Activated naive CD8-positive, alpha-beta T cell treated with anti-CD3 and anti-CD28 coated beads, Interleukin-2, amount 50 U/mL, for 16 hours (primary cell): ENCODE measurements around the gene PEG3.
"Not testable (repeated sequence)": the region's sequence is repeated elsewhere in the genome, so short reads cannot be mapped to it uniquely, and the experiment has no call there.

Experiments
- DNase-seq: peaks from one replicate; pipeline ENCODE4 v3.0.0-alpha.2; 2020; ENCODE audit warnings: low read depth, low spot score

PEG3 gene

GRCh38 chr19:56840451-56841192, at the start of gene PEG3, which contains the start of gene ZIM2:
TSS of gene PEG3 (minus strand) at chr19:56840726. CDS start at chr19:56824655, 16,071 bp downstream.
TSS of gene ZIM2 (minus strand) at chr19:56840726. CDS start at chr19:56824277, 16,449 bp downstream.
- DNase-seq: no peak

DNA sequence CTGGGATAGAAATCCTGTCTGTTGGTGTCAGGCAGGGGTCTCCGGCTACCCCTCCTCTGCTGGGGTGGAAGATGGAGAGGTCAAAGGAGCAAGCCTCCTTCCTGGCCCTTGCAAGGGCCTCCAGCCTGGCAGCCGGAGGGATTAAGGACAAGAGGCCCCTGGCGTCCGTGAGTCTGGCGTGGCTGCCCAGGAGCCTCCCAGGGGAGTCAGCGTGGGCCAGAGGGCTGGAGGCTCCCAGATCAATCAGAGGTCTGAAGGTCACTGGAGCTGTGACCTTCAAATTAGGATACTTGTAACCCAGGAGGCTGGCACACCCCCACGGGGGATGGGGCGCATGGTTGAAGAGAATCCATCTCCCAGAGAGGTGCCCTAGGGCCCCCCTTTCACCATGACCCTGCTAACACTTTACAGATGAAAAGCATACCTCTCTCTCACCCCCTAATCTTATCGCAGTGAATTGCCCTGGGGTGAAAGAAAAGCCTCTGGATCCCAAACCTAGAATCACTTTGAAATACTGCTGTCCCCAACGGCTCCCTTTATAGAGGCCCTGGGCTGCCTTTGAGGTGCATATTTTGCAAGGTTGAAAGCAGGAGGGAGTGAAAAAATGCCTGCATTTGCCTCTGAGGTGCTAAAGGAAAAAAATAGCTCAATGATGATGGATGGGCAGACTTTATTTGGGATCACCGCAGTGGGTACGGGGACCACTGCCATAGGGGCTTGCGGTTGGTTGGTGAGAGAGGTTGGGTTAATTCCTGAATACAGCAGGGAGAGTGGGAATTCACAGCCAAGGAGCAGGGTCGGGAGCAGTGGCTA, 44.9 kb upstream of the PEG3 start:
- DNase-seq: no peak

DNA sequence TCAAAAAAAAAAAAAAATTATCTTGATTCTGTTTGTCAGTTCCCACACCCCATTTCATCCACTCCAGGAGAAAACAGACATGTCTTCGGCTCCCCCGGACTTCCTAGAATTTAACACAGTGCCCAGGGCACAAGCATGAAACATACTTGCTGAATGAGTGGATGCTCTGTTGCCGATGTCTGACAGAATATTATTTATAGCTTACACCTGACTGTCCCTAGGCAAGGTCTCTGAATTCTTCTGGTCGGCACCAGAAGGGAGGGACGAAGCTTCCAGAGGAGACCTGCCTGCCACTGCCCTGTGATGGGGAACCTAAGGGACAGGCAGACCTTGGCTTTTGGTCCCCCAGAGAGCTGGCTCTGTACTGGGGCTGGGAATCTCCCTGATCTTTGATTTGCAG, 43.9 kb upstream of the PEG3 start:
- no peak for DNase-seq

GRCh38 chr19:56880592-56881190, 40.2 kb upstream of the PEG3 start:
- no peak for DNase-seq

- DNase-seq: no peak
Observed at GRCh38 chr19:56877069-56877715, 36.7 kb upstream of the PEG3 start.

DNA sequence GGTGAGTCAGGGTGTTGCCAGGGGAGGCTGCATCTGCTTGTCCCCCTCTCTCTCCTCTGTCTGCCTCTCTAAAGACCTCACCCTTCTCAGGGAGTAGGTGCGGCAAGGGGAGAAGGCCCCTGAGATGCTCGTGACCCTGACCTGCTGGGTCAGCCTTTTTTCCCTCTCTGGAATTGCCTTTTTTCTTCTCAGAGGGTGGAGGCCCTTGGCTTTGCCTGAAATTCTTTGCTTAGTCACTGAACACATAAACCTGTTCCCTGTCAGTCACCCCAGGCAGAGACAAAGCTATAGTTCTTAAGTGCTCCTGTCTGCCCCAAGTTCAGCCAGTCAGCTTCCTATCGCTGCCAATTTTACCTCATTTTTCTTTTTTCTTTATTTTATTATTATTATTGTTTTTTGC, 35.2 kb upstream of the PEG3 start:
- DNase-seq: no peak

DNA sequence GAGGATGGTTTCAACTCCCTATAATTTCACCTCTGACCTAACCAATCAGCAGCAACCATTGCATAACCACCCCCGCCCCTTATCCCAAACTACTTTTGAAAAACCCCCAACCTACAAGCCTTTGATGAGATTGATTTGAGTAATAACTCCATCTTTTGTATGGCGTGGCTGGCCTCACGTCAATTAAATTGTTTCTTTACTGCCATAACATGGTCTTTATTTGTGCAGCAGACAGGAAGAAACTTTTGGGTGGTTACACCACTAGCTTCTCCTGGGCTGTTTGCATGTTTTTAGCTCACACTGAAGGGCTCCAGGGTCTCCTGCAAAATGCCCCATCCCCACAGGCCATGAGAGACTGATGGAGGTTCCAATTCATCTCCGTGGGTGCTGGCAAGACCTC, 34.0 kb upstream of the PEG3 start:
- no peak for DNase-seq

- DNase-seq: no peak
Observed at GRCh38 chr19:56873493-56873892, 33.0 kb upstream of the PEG3 start.

DNA sequence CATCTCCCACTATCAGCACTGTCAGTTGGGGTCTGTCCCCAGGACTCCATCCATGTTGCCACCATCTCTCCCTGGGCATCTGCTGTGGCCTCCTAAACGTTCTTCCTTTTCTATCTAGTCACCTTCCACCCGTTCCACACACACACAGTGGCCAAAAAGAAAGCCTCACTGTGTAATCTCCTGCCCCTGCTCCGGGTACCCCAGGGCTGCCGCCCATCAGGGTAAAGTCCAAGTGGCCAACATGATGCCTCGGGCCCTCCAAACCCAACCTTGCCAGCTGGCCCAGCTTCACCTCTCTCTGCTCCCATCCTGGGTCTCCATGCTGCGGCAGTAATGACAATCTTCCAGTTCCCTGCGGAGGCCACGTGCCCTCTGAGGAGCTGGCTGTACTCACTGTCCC, 29.4 kb upstream of the PEG3 start:
- no peak for DNase-seq

GRCh38 chr19:56868446-56868845, 27.9 kb upstream of the PEG3 start:
- DNase-seq: no peak

DNA sequence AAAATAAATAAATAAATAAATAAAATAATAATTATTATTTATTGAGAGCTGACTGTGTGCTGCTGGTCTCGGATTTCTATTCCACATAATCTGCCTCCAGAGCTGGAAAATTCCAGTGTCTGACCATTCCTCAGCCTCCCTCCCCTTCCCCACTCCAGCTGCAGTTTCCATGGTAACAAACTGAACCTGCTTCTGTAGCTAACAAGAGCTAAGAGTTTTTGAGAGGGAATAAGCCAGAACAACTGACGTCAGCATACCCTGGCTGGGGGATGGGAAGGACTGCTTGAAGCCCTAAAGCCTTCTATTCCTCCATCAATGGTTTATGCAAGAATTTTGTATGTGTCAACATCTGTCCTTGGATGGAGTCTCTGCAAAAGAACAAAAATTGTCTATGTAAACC, 26.0 kb upstream of the PEG3 start:
- no peak for DNase-seq

DNA sequence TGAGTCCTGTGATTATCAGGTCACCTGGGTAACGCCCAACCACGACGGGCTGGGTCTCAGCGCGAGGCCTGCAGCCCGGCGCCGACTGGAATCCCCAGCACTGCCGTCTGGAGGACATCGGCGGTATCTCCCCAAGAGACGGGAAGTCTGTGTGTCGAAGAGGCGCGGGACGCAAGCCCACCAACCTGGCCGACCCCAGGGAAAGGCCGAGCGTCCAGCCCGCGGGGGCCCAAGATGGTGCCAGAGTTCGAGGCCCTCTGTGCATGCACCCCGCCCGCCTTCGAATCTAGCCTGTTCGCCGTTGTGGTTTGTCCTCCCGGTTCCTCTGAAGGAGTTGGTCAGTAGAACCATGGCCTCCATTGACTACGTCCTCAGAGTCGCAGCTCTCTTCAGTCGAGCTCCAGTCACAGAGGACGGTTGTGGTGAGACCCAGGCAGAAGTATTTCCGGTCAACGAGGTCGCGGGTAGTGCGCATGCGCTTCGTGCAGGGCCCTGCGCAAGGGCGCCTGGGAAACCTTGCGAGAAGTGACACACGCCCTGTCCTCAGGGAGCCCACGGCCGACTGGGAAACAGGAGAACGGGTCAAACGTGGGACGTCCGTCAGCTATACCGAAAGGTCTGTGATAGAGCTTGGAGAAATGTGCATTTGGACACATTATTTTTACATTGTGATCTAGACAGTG, 24.1 kb upstream of the PEG3 start:
- DNase-seq: no peak

DNA sequence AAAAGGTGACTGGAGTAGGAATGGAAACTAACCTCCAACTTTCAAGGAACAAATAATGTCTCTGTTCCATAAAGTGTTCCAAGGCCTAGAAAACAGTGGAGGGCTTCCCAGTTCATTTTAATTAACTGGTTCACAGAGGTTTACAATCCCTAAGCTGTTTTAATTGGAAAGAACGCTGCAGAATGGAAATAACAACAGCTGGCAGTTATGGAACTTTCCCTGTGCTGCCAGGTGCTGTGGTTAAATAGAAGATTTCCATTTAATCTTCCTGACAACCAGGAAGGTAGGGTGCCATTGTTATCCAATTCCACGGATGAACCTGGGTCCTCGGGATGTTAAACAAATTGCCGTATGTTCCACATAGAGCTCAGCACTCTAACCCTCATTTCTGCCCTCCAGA, 22.2 kb upstream of the PEG3 start:
- no peak for DNase-seq

DNA sequence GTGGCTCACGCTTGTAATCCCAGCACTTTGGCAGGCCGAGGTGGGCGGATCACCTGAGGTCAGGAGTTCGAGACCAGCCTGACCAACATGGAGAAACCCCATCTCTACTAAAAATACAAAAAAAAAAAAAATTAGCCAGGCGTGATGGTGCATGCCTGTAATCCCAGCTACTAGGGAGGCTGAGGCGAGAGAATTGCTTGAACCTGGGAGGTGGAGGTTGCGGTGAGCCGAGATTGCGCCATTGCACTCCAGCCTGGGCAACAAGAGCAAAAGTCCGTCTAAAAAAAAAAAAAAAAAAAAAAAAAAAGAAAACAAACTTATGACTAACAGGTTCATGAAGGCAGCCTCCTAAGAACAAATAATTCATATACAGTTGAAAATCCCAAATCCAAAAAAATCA, 19.9 kb upstream of the PEG3 start:
- not testable (repeated sequence) for DNase-seq

DNA sequence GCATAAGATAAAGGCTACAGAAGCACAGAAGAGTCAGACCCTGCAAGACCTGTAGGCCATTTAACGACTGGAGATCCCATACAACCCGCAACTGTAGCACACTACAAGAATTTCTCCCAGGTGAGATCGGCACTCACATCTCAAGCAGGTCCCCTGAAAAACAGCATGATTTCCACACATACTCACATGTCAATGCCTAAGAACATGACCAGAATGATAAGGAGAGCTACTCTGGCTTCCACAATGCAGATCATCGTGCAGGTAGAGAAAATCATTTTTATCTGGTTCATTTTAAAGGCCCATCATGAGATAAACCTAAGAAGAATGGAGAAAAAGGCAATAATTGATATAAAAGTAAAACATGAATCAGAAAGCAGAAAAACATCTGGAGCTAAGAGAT, 17.5 kb upstream of the PEG3 start:
- DNase-seq: no peak

- no peak for DNase-seq
Observed at GRCh38 chr19:56856822-56857221, 16.3 kb upstream of the PEG3 start.

DNA sequence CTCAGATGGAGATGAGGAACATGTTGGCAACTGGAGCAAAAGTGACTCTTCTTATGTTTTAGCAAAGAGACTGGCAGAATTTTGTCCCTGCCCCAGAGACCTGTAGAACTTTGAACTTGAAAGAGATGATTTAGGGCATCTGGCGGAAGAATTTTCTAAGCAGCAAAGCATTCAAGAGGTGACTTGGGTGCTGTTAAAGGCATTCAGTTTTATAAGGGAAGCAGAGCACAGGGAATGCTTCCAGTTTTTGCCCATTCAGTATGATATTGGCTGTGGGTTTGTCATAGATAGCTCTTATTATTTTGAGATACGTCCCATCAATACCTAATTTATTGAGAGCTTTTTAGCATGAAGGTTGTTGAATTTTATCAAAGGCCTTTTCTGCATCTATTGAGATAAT, 11.8 kb upstream of the PEG3 start:
- DNase-seq: not testable (repeated sequence)

DNA sequence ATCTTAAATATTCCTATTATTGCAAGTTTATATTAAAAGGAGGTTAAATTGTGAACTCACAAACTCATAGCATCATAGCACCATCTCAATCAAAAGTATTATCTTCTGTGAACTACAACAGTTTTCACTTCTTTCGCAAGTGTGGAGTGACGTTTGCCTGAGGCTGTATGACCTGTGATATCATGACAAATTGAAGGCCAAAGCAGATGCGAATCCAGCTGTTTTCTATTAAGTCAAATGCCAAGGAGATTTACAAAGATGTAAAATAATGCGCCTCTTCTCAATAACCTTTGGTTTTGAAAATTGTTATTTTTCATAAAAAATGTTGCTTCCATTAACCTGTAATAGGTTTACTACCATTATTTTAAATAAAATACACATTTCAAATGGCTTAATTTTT, 7.6 kb upstream of the PEG3 start:
- DNase-seq: no peak

DNA sequence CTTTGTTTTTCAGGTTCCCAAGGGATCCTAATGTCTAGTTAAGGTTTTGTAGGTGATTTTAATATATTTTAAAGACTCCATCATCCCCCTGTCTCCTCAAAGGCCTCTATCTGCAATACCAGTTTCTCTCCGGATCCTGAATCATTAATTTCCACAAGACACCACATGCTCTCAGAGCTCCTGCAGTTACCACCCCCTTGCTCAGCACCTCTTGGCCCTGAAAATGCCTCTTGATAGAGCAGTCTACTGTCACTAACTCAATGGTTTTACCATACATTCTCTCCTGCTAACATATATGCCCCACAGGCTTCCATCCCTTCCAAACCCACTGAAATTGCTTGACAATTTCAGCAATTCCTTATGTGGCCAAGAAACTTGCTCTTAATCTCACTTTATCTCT, 1.9 kb upstream of the PEG3 start:
- DNase-seq: no peak

GRCh38 chr19:56841193-56841543, 642 bp upstream of the PEG3 start:
- DNase-seq: no peak

DNA sequence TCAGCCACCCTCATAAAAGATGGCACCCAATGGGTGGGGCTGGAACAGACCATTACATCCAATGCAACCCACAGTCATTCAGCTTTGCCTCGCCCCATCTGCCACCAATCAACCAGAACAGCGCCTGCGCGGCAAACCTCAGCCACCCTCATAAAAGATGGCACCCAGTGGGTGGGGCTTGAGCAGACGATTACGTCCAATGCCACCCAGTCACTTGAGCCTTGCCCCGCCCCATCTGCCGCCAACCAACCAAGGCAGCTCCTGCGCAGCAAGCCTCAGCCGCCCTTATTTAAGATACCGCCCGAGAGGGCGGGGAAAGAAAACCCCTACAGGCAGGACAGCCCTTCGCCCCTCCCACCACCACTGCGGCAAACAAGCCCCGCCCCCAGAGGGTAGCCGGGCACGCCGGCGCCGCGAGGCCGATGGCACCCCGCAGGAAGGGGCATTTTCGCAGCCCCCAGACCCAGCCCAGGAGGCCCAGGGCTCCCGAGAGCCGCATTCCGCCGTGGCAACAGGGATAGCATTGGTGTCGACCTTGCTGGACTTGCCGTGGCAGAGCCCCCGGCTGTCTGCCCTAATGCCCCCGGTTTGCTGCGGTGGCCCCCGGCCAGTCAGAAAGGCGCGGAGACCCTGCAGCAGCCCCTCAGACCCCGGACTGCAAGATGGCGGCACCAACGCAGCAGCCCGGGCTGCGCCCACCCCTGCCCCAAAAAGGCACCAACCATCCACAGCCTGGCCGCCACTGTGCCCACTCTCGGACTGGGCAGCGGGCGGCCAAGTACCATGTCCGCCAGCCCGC, 675 bp downstream of the PEG3 start:
- DNase-seq: no peak
